ENCODE measurements around the gene MAPT.
A peak's percentile ranks its signal among the peaks of the same experiment; 100 is the strongest.
"Not testable (repeated sequence)": the region's sequence is repeated elsewhere in the genome, so short reads cannot be mapped to it uniquely, and the experiment has no call there.

Gene MAPT

DNA sequence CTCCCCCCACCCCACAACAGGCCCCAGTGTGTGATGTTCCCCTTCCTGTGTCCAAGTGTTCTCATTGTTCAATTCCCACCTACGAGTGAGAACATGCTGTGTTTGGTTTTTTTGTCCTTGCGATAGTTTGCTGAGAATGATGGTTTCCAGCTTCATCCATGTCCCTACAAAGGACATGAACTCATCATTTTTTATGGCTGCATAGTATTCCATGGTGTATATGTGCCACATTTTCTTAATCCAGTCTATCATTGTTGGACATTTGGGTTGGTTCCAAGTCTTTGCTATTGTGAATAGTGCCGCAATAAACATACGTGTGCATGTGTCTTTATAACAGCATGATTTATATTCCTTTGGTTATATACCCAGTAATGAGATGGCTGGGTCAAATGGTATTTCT, 62.4 kb downstream of the MAPT start:
- not testable (repeated sequence) for DNase-seq

DNA sequence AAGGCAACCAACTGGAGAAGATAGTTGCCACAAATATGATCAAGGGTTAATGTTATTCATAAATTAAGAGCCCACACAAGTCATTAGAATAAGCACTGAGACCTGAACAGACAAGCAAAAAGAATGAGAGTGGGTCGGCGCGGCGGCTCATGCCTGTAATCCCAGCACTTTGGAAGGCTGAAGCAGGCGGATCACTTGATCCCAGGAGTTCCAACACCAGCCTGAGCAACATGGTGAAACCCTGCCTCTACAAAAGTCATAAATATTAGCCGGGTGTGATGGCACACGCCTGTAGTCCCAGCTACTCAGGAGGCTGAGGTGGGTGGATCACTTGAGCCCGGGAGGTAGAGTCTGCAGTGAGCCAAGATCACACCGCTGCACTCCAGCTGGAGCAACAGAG, 64.0 kb downstream of the MAPT start:
- DNase-seq: no peak

- DNase-seq: no peak
These were observed 64.8 kb downstream of the MAPT start for GRCh38 chr17:45958994-45959665.

DNA sequence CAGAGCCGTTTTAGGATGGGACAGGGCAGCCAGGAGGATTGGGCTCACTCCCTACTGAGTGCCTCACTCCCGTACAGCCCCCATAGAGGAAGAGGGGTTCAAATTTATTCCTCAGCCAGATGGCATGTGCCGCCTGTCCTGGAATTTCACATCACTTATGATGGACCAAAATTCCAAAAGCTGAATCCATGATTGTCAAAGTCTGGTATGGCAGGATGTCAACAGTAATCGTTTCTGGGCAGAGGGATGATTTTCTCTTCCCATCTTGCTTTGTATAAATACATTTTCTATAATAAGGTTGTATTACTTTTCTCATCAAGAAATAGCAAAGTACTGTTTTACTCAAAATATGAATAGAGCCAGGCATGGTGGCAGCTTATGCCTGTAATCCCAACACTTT, 66.0 kb downstream of the MAPT start:
- no peak for DNase-seq

DNA sequence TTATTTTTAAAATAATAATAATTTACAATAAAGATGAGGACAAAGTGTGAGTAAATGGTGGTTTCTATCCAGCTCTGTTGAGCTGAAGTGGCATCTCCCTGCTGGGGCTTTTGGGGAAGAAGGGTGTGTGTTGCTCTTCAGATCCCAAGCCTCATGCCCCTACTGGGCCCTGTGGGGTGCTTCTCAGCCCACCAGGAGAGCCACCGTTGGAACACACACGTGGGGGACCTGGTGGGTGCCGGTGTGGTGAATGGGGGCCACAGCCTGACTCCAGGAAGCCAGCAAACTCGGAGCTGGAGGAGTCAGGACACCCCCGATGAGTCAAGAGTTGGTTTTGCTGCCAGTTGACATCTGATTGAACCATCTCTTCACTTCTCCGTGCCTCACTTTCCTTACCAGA, 66.9 kb downstream of the MAPT start:
- DNase-seq: no peak

DNA sequence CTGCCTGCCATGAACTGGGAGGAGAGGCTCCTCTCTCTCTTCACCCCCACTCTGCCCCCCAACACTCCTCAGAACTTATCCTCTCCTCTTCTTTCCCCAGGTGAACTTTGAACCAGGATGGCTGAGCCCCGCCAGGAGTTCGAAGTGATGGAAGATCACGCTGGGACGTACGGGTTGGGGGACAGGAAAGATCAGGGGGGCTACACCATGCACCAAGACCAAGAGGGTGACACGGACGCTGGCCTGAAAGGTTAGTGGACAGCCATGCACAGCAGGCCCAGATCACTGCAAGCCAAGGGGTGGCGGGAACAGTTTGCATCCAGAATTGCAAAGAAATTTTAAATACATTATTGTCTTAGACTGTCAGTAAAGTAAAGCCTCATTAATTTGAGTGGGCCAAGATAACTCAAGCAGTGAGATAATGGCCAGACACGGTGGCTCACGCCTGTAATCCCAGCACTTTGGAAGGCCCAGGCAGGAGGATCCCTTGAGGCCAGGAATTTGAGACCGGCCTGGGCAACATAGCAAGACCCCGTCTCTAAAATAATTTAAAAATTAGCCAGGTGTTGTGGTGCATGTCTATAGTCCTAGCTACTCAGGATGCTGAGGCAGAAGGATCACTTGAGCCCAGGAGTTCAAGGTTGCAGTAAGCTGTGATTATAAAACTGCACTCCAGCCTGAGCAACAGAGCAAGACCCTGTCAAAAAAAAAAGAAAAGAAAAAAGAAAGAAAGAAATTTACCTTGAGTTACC, 68.0 kb downstream of the MAPT start:
- no peak for DNase-seq

- DNase-seq: no peak
These were observed 68.9 kb downstream of the MAPT start for GRCh38 chr17:45963283-45963682.

DNA sequence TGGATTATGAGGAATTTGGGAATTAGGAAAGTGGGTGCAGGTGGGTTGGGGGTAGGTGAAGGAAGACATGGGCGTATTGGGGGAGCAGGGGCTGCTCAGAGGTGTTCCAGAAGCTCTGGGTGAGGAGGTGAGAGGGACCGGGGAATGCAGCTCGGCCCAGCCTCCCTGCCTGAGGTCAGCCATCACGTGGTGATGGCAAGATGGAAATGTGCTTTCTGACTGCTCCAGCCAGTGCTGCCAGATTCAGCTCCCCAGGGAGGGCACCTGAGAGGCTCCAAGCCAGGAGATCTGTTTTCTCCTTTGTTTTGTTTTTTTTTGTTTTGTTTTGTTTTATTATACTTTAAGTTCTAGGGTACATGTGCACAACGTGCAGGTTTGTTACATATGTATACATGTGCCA, 69.5 kb downstream of the MAPT start:
- peak; percentile 29 for DNase-seq

- no peak for DNase-seq
These were observed 70.3 kb downstream of the MAPT start for GRCh38 chr17:45964634-45965033.

- no peak for DNase-seq
These were observed 71.5 kb downstream of the MAPT start for GRCh38 chr17:45965812-45966211.

DNA sequence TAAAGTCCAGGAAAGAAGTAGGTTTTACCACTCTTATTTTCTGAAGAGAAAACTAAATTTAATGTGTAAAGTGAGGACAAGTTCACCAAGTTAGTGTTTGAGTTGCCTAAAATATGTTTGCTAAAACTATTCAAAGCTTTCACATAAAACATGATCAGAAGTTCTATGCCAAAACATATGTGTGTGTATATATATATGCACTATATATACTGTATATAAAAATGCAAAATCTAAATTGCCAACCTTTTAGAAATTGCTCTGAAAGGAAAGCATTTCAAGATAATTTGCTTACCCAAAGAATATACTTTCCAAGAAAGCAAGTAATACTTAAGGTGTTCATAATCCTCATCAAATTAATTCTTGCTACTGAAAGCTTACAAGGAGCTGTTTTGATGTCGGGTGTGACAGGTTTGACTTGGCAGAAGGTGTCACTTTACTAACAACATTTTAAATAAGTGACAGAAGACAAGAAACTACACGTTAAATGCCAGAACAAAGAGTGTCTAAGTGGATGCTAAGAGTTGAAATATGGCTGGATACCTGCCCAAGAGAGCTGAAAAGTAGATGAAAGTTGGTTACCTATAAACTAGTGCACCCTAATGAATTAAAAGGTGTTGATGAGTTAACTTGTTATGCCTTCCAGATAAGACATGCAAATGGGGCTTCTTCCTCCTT, 72.4 kb downstream of the MAPT start:
- no peak for DNase-seq

DNA sequence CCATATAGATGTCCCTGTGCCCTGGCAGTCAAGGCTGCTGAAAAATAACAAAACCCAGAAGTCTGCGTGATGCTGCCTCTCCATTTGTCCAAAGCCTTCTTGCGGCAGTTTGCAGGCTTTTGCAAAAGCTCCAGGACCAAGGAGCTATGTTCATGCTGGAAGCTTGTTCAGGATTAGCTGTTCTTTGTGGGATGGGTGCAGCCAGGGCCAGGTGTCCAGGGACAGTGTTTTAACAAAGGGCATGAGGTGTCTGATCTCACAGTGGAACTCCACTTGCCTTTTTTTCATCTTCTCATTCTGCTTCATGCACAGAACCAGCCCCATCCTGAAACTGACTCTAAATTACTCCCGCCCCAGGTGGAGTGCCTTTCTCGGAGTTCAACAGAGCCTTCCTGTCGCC, 73.0 kb downstream of the MAPT start:
- no peak for DNase-seq

DNA sequence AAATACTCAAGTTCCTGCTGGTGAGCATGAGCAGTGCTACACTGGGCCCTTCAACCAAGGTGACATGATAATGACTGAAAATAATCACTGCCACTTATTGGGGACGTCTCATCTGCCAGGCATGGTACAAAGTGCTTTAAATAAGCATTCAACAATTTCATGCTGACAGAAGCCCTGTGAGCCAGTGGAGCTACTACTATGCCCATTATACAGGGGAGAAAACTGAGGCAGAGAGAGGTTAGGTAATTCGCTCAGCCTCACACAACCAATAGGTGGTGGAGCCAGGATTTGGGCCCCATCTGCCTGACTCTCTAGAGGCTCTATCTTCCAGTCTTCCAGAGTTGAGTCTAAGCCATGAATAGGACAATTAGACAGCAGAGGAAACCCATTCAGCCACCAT, 74.4 kb downstream of the MAPT start:
- no peak for DNase-seq

DNA sequence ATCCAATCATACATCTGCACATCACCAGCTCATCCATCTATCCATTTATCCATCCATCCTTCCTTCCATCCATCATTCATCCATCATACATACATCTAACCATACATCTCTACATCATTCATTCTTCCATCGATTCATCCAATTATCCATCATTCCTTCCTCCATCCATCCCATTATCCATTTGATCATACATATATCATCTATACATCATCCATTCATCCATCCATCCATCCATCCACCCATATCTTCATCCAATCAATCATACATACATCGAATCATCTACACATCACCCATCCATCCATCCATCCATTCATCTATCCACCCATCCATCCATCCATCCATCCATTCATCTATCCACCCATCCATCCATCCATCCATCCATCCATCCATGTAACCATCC, 75.4 kb downstream of the MAPT start:
- no peak for DNase-seq

GRCh38 chr17:45970659-45971058, 76.3 kb downstream of the MAPT start:
- no peak for DNase-seq

DNA sequence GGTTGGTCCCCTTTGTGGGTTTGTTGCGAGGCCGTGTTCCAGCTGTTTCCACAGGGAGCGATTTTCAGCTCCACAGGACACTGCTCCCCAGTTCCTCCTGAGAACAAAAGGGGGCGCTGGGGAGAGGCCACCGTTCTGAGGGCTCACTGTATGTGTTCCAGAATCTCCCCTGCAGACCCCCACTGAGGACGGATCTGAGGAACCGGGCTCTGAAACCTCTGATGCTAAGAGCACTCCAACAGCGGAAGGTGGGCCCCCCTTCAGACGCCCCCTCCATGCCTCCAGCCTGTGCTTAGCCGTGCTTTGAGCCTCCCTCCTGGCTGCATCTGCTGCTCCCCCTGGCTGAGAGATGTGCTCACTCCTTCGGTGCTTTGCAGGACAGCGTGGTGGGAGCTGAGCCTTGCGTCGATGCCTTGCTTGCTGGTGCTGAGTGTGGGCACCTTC, 77.4 kb downstream of the MAPT start:
- DNase-seq: no peak

GRCh38 chr17:45972531-45972930, 78.2 kb downstream of the MAPT start:
- no peak for DNase-seq

DNA sequence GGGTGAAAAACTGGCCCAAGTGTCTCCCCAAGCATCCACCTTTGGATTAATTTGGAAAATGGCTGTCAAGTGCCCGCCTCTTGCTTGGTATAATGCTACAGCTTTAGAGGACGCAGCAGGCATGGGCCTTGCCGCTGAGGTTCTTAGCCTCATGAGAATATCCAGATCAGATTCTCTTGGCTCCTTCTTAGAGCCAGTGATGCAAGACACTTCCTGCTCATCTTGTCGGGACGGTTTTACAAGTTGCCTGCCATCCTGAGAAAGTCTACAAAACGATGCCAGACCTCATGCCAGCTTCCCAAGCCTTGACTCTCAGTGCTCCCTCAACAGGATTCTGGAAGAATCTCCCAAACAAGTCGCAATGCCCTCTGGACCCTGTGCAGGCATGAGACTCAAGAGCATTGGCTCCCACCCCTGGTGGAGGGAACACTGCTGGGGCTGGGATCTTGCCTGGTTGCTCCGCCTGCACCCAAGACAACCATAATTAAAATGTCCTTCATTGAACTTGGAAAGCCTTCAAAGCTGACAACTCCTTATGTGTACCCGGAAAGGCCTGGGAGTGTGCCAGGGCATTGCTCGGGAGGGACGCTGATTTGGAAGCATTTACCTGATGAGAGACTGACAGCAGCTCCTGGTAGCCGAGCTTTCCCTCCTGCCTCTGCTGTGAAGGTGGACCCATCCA, 78.9 kb downstream of the MAPT start:
- DNase-seq: no peak

DNA sequence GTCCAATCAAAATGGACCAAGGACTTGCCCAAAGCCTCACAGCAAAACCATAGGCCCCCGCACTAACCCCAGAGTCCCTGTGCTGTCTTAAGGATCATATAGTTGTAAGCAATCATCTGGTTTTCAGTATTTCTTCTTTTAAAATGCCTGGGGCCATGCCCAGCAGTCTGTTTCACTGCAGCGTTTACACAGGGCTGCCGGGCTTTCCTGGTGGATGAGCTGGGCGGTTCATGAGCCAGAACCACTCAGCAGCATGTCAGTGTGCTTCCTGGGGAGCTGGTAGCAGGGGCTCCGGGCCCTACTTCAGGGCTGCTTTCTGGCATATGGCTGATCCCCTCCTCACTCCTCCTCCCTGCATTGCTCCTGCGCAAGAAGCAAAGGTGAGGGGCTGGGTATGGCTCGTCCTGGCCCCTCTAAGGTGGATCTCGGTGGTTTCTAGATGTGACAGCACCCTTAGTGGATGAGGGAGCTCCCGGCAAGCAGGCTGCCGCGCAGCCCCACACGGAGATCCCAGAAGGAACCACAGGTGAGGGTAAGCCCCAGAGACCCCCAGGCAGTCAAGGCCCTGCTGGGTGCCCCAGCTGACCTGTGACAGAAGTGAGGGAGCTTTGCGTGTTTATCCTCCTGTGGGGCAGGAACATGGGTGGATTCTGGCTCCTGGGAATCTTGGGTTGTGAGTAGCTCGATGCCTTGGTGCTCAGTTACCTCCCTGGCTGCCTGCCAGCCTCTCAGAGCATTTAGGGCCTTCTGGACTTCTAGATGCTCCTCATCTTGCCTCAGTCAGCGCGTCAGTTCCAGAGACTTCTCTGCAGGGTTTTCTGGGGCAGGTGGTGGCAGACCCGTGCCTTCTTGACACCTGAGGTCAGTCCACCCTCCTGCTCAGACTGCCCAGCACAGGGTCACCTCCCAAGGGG, 79.8 kb downstream of the MAPT start:
- no peak for DNase-seq

DNA sequence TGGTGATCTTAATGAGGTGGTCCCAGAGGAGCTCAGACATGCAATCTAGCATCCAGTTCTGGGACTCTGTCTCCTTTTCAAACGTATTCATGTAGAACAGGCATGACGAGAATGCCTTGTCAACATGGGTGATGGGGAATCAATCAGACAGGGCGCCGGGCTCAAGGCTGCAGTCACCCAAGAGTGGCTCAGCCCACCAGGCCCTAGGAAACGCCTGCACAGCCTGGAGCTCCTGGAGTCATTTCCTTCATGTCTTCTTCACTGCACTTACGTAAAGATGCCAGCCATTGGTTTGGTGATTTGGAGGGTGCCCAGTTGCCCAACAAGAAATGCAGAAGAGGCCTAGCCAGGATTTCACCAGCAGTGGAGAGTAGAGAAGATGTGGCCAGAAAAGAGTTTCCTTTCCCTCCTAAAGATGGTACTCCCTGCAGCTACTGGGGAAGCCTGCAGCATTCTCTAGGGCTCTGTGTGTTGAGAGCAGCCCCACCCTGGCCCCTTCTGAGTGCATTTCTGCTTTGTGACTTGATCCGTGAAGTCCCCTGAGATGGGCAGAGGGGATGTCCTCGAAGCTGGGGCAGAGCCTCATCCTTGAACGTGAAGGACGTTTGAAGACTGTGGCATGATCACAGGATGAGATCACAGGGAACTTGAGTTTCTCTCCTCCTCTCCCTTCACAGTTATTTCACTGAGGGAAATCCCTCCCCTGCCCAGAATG, 80.7 kb downstream of the MAPT start:
- no peak for DNase-seq

DNA sequence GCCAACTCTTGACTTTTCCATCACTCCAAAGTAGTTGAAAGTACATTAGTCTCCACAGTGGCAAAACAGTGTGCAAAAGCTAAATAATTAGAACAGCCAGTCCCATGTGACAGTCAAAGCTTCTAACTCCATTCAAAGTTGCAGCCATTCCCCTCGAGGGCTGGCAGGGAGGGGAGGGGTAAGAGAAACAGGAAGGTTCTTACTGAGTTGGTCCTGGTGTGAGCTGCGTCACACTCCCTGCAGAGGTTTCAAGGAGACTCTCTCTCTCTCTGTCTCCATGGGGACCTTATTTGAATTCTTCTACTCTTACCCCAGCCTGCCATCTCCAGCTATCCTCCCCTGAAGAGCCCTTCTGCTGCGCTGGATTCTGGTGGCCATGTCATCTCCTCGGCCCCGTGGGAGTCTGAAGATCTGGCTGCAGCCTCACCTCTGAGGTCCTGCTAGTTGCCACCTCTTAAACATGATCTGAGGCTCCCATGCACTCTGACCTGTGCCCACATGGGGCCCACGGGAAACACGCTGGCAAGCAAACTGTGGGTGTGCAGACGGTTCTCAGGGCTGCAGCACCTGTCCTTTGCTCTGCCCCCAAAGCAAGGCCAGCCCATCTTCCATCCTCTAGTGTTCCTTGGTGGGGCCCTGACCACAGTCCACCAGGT, 81.4 kb downstream of the MAPT start:
- no peak for DNase-seq

Data from NCI-H82 (cell line).